Liver (tissue), 9 donors: ENCODE results near the gene HOXD8. TPM values are rescaled to one million over a fixed set of nuclear protein-coding genes. Genes with fewer than 3 reads are reported as not detected.

Experiments used
- DNase-seq: peaks from one replicate; pipeline ENCODE4 v3.0.0-alpha.2; 2017; ENCODE audit warnings: low spot score
- H3K27ac ChIP-seq, 2 donors: one replicate each; pipeline ENCODE4 v1.7.0; 2013; ENCODE audit warnings: inconsistent platforms in 2 of 2, low read length in 2 of 2, control low read depth in 1 of 2, low read depth in 1 of 2, mild to moderate bottlenecking in 1 of 2
- H3K27me3 ChIP-seq, 4 donors: one replicate each; pipeline versions ENCODE4 v1.6.1 to v1.7.0; 2013; ENCODE audit warnings: low read length in 3 of 4, inconsistent platforms in 1 of 4, mild to moderate bottlenecking in 1 of 4, moderate library complexity in 1 of 4; ENCODE audit not compliant: control insufficient read depth in 4 of 4, insufficient read depth in 4 of 4
- H3K36me3 ChIP-seq, 4 donors: one replicate each; pipeline versions ENCODE4 v1.6.1 to v1.7.0; 2013; ENCODE audit warnings: low read length in 3 of 4, mild to moderate bottlenecking in 3 of 4, low read depth in 1 of 4, moderate library complexity in 1 of 4; ENCODE audit not compliant: control insufficient read depth in 4 of 4, insufficient read depth in 3 of 4
- H3K4me1 ChIP-seq, 4 donors: one replicate each; pipeline versions ENCODE4 v1.6.1 to v1.7.0; 2013; ENCODE audit warnings: low read length in 3 of 4, mild to moderate bottlenecking in 3 of 4, moderate library complexity in 1 of 4; ENCODE audit not compliant: control insufficient read depth in 4 of 4, insufficient read depth in 4 of 4
- H3K4me3 ChIP-seq, 3 donors: one replicate each; pipeline versions ENCODE4 v1.6.1 to v1.7.0; 2013; ENCODE audit warnings: low read length in 3 of 3, control low read depth in 1 of 3, low read depth in 1 of 3, mild to moderate bottlenecking in 1 of 3
- H3K9ac ChIP-seq, 2 donors: one replicate each; pipeline ENCODE4 v1.7.0; 2013; ENCODE audit warnings: low read length in 2 of 2, mild to moderate bottlenecking in 2 of 2, moderate library complexity in 2 of 2, control low read depth in 1 of 2, low read depth in 1 of 2
- H3K9me3 ChIP-seq, 4 donors: one replicate each; pipeline versions ENCODE4 v1.6.1 to v1.7.0; 2013; ENCODE audit warnings: low read length in 3 of 4; ENCODE audit not compliant: control insufficient read depth in 4 of 4
- ATF3 ChIP-seq: IDR thresholded peaks from 2 replicates; pipeline ENCODE4 v1.6.1; 2016; ENCODE audit warnings: antibody characterized with exemption
- EGR1 ChIP-seq, 2 donors: IDR thresholded peaks; 2 replicates each; pipeline ENCODE4 v1.6.1; 2016 to 2018; ENCODE audit warnings: antibody characterized with exemption in 2 of 2, low read depth in 2 of 2
- FOXA1 ChIP-seq: IDR thresholded peaks from 2 replicates; pipeline ENCODE4 v1.6.1; 2016; ENCODE audit warnings: antibody characterized with exemption
- FOXA2 ChIP-seq: IDR thresholded peaks from 2 replicates; pipeline ENCODE4 v1.6.1; 2016; ENCODE audit warnings: antibody characterized with exemption
- HNF4A ChIP-seq, 2 donors: conservative IDR thresholded peaks; 2 replicates each; pipeline ENCODE4 v1.6.1; 2016; ENCODE audit warnings: antibody characterized with exemption in 2 of 2, mild to moderate bottlenecking in 2 of 2
- HNF4G ChIP-seq: IDR thresholded peaks from 2 replicates; pipeline ENCODE4 v1.6.1; 2016; ENCODE audit warnings: antibody characterized with exemption
- JUND ChIP-seq, 2 donors: IDR thresholded peaks; 2 replicates each; pipeline ENCODE4 v1.6.1; 2016; ENCODE audit warnings: antibody characterized with exemption in 2 of 2
- MAX ChIP-seq: IDR thresholded peaks from 2 replicates; pipeline ENCODE4 v1.6.1; 2016; ENCODE audit warnings: antibody characterized with exemption
- NR2F2 ChIP-seq: IDR thresholded peaks from 2 replicates; pipeline ENCODE4 v1.6.1; 2016; ENCODE audit warnings: antibody characterized with exemption
- RAD21 ChIP-seq, 2 donors: IDR thresholded peaks; 2 replicates each; pipeline ENCODE4 v1.6.1; 2016; ENCODE audit warnings: antibody characterized with exemption in 2 of 2, mild to moderate bottlenecking in 2 of 2
- REST ChIP-seq: IDR thresholded peaks from 2 replicates; pipeline ENCODE4 v1.6.1; 2016; ENCODE audit warnings: antibody characterized with exemption, mild to moderate bottlenecking
- RXRA ChIP-seq, 2 donors: IDR thresholded peaks; 2 replicates each; pipeline ENCODE4 v1.6.1; 2017 to 2018; ENCODE audit warnings: antibody characterized with exemption in 2 of 2, mild to moderate bottlenecking in 1 of 2
- TAF1 ChIP-seq: conservative IDR thresholded peaks from 2 replicates; pipeline ENCODE4 v1.6.1; 2016; ENCODE audit warnings: antibody characterized with exemption, mild to moderate bottlenecking
- YY1 ChIP-seq: IDR thresholded peaks from 2 replicates; pipeline ENCODE4 v1.6.1; 2016; ENCODE audit warnings: antibody characterized with exemption, mild to moderate bottlenecking
- ZBTB33 ChIP-seq: IDR thresholded peaks from 2 replicates; pipeline ENCODE4 v1.6.1; 2016; ENCODE audit warnings: antibody characterized with exemption
- WGBS: extraction: QIAGEN DNeasy Blood & Tissue Kit; methylation state at CpG from one replicate; pipeline ENCODE4 v1.1.7; 2013; 5-methylcytosine and 5-hydroxymethylcytosine counted together
- polyA plus RNA-seq, 2 donors: library from polyadenylated mRNA; stranded (reverse) in 1 of 2; unstranded in 1 of 2; fragments of 200-250 nt in 1 of 2; fragments of >200 nt in 1 of 2; fragmentation: Nextera tagmentation in 1 of 2; extraction: Ambion mirVana in 1 of 2; gene quantifications; one replicate each; pipeline versions ENCODE4 v1.2.1 to v1.2.3, GENCODE V29; 2013 to 2015
- total RNA-seq, 2 donors: library from RNA; depleted of rRNA; stranded (reverse); fragments of >200 nt; gene quantifications; one replicate each; pipeline ENCODE4 v1.2.3, GENCODE V29; 2014
- TF ChIP-seq, protein P1 (sequence below): fragments of 150-350 bp; IDR thresholded peaks from 2 replicates; pipeline ENCODE4 v1.5.1; 2017; ENCODE audit warnings: improper control_type of control experiment, low read depth, low read length; ENCODE audit not compliant: missing input control
- donor health status: healthy.
- donor health status: healthy.
- donor health status: healthy.
- donor health status: healthy.
- donor health status: healthy.

HOXD8 gene
- total and polyA plus RNA-seq, 4 donors: 0.06 to 0.19 (median 0.08) TPM; not detected in 1

DNA sequence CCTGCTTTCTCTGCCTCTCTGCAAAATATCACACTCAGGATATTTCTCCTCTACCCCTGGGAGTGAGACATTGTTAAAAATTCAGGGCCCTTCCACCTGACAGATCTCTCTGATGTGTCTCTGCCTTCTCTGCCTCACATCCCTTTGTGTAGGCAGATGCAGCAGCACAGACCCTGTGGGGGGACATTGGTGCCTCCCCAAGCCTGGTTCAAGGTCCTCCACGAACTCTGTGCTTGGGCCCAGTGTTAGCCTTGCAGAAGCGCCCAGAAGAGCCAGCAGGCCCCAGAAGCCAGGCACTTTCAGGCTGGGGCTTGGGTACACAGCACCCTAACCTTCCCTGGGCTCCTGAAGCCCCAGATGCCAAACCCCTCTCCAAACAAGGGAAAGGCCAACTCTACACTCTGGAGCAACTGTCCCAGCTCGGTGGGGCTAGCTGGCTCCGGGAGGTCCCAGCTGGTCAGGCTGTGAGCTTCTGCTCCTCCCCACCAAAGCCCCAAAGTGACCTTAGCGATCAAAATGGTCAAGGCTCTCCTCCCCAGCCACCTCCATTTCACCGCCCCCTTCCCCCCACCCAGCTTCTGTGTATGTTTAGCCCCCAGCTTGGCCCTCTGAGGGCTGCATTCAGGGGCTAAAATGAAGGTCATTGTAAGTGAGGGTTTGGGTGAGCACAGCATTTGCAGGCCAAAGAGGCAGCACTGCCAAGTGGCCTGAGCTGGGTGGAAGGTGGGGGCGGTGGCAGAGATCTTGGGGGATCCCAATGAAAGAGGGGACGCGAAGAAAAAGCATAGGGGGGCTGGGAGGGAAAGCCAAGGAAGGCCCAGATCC is 4.3 kb upstream of the HOXD8 start:
- TF ChIP-seq RAD21 (IDR thresholded peaks at IDR 0.05) (no peak), HNF4A (conservative IDR thresholded peaks at IDR 0.05) (no peak), JUND (IDR thresholded peaks at IDR 0.05) (no peak), HNF4G (no peak), YY1 (no peak), ATF3 (no peak), REST (no peak), ZBTB33 (no peak), EGR1 (IDR thresholded peaks at IDR 0.05; ENCODE audit: low read depth in 2 of 2) (no peak), RXRA (IDR thresholded peaks at IDR 0.05) (no peak), NR2F2 (no peak), TAF1 (no peak), MAX (no peak), FOXA1 (no peak), FOXA2 (no peak)
- TF ChIP-seq, protein P1, sequence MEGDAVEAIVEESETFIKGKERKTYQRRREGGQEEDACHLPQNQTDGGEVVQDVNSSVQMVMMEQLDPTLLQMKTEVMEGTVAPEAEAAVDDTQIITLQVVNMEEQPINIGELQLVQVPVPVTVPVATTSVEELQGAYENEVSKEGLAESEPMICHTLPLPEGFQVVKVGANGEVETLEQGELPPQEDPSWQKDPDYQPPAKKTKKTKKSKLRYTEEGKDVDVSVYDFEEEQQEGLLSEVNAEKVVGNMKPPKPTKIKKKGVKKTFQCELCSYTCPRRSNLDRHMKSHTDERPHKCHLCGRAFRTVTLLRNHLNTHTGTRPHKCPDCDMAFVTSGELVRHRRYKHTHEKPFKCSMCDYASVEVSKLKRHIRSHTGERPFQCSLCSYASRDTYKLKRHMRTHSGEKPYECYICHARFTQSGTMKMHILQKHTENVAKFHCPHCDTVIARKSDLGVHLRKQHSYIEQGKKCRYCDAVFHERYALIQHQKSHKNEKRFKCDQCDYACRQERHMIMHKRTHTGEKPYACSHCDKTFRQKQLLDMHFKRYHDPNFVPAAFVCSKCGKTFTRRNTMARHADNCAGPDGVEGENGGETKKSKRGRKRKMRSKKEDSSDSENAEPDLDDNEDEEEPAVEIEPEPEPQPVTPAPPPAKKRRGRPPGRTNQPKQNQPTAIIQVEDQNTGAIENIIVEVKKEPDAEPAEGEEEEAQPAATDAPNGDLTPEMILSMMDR: no peak
- peaks cover 0 to 3% (median 0%) of the 10 kb centered on the region in 4 donors for H3K9me3 ChIP-seq
- H3K36me3 ChIP-seq: no peaks in the 10 kb centered on the region
- no peak for DNase-seq
- peaks cover 4 to 15% (median 11%) of the 10 kb centered on the region in 4 donors for H3K4me1 ChIP-seq
- H3K27ac ChIP-seq: no peak overlapping the region
- peaks cover 19 to 42% (median 23%) of the 10 kb centered on the region in 4 donors for H3K27me3 ChIP-seq
- H3K9ac ChIP-seq: no peak overlapping the region
- 18% methylated on average over 9 of the region's 9 CpGs for WGBS
- no peak overlapping the region for H3K4me3 ChIP-seq
